A549 (cell line): ENCODE measurements around the gene DNAJC3.

Experiments
- CEBPB ChIP-seq, 2 experiments: fragments of >200 bp in 1 of 2; sonication (Bioruptor Twin) in 1 of 2; formaldehyde crosslinking in 1 of 2; IDR thresholded peaks; 2 replicates each; pipeline ENCODE4 v1.6.1; 2012 to 2016
- JUN ChIP-seq, 2 experiments: fragments of >200 bp; sonication (Bioruptor Twin); formaldehyde crosslinking; IDR thresholded peaks; 2 replicates in 1 of 2; 3 replicates in 1 of 2; pipeline ENCODE4 v1.6.1; 2016 to 2017
- MAFK ChIP-seq: fragments of 450-650 bp; IDR thresholded peaks from 2 replicates; pipeline ENCODE4 v1.6.1; 2014; ENCODE audit not compliant: partially characterized antibody
- POLR2A ChIP-seq: IDR thresholded peaks from 2 replicates; pipeline ENCODE4 v1.6.1; 2012; ENCODE audit warnings: mild to moderate bottlenecking, low read length
- RFX5 ChIP-seq: fragments of 450-650 bp; IDR thresholded peaks from 2 replicates; pipeline ENCODE4 v1.7.1; 2014; ENCODE audit warnings: antibody characterized with exemption, mild to moderate bottlenecking, moderate library complexity
- SMC3 ChIP-seq: fragments of >200 bp; sonication (Bioruptor Twin); formaldehyde crosslinking; IDR thresholded peaks from 3 replicates; pipeline ENCODE4 v1.6.1; 2018; ENCODE audit warnings: inconsistent platforms
- TF ChIP-seq, protein P1 (sequence below): fragments of >200 bp; sonication (Bioruptor Twin); formaldehyde crosslinking; IDR thresholded peaks from 3 replicates; pipeline ENCODE4 v1.5.1; 2016
- TF ChIP-seq, protein P2 (sequence below): IDR thresholded peaks from 2 replicates; pipeline ENCODE4 v1.6.1; 2012; ENCODE audit warnings: low read depth, borderline replicate concordance
- TF ChIP-seq, protein P3 (sequence below): fragments of 150-350 bp; IDR thresholded peaks from 2 replicates; pipeline ENCODE4 v1.6.1; 2014; ENCODE audit warnings: low read depth, mild to moderate bottlenecking, low read length

DNA sequence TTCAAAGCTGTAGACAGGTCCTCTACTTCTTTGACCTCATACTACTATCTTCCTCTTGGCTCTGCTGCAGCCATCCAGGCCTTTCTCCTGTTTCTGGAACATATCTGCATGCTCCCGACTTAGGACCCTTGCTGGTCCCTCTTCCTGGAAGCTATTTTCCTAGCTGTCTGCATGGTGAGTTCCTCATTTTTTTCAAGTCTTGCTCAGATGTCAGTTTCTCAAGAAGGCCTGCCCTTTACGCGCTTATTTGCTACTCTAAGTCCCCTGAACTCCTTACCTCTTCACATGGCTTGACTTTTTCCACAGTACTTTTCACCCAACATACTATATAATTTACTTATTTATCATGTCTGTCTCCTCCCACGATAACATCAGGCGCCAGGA lies 31.4 kb downstream of the DNAJC3 start:
- TF ChIP-seq, protein P1, sequence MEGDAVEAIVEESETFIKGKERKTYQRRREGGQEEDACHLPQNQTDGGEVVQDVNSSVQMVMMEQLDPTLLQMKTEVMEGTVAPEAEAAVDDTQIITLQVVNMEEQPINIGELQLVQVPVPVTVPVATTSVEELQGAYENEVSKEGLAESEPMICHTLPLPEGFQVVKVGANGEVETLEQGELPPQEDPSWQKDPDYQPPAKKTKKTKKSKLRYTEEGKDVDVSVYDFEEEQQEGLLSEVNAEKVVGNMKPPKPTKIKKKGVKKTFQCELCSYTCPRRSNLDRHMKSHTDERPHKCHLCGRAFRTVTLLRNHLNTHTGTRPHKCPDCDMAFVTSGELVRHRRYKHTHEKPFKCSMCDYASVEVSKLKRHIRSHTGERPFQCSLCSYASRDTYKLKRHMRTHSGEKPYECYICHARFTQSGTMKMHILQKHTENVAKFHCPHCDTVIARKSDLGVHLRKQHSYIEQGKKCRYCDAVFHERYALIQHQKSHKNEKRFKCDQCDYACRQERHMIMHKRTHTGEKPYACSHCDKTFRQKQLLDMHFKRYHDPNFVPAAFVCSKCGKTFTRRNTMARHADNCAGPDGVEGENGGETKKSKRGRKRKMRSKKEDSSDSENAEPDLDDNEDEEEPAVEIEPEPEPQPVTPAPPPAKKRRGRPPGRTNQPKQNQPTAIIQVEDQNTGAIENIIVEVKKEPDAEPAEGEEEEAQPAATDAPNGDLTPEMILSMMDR: no peak
- TF ChIP-seq RFX5 (no peak), MAFK (no peak), POLR2A (no peak), SMC3 (no peak), JUN (IDR thresholded peaks at IDR 0.05) (no peak), CEBPB (IDR thresholded peaks at IDR 0.05) (no peak)
- TF ChIP-seq, protein P2, sequence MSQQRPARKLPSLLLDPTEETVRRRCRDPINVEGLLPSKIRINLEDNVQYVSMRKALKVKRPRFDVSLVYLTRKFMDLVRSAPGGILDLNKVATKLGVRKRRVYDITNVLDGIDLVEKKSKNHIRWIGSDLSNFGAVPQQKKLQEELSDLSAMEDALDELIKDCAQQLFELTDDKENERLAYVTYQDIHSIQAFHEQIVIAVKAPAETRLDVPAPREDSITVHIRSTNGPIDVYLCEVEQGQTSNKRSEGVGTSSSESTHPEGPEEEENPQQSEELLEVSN: no peak
- TF ChIP-seq, protein P3, sequence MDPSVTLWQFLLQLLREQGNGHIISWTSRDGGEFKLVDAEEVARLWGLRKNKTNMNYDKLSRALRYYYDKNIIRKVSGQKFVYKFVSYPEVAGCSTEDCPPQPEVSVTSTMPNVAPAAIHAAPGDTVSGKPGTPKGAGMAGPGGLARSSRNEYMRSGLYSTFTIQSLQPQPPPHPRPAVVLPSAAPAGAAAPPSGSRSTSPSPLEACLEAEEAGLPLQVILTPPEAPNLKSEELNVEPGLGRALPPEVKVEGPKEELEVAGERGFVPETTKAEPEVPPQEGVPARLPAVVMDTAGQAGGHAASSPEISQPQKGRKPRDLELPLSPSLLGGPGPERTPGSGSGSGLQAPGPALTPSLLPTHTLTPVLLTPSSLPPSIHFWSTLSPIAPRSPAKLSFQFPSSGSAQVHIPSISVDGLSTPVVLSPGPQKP: no peak
